CD14-positive monocyte (primary cell): ENCODE results near the gene NNAT. TPM values are rescaled to one million over a fixed set of nuclear protein-coding genes. Genes with fewer than 3 reads are reported as not detected.

Experiments
- DNase-seq, 3 donors: peaks; one replicate each; pipeline ENCODE4 v3.0.0-alpha.2; 2011 to 2022
- H2AFZ ChIP-seq: 2 replicates; pipeline ENCODE4 v1.6.0; 2012; ENCODE audit warnings: mild to moderate bottlenecking, low read depth, low read length, inconsistent platforms; ENCODE audit not compliant: insufficient read depth, poor library complexity, severe bottlenecking
- H3K27ac ChIP-seq, 2 donors: 1 replicate in 1 of 2; 2 replicates in 1 of 2; pipeline ENCODE4 v1.5.1; 2012 to 2013; ENCODE audit warnings: low read length in 2 of 2, control low read depth in 1 of 2, inconsistent platforms in 1 of 2, low read depth in 1 of 2, mild to moderate bottlenecking in 1 of 2
- H3K27me3 ChIP-seq, 2 donors: one replicate each; pipeline versions ENCODE4 v1.6.0 to v1.6.1; 2011 to 2013; ENCODE audit warnings: low read length in 2 of 2; ENCODE audit not compliant: control insufficient read depth in 2 of 2, insufficient read depth in 2 of 2
- H3K36me3 ChIP-seq, 2 donors: replicated peaks in 1 of 2; 1 replicate in 1 of 2; 2 replicates in 1 of 2; pipeline versions ENCODE4 v1.5.1 to v1.6.1; 2012 to 2013; ENCODE audit warnings: low read length in 2 of 2, control low read depth in 1 of 2, inconsistent platforms in 1 of 2, mild to moderate bottlenecking in 1 of 2; ENCODE audit not compliant: insufficient read depth in 2 of 2, control insufficient read depth in 1 of 2
- H3K4me1 ChIP-seq, 2 donors: 1 replicate in 1 of 2; 2 replicates in 1 of 2; pipeline versions ENCODE4 v1.5.1 to v1.6.1; 2012 to 2013; ENCODE audit warnings: low read length in 2 of 2, control low read depth in 1 of 2, inconsistent platforms in 1 of 2, mild to moderate bottlenecking in 1 of 2, moderate library complexity in 1 of 2; ENCODE audit not compliant: insufficient read depth in 2 of 2, control insufficient read depth in 1 of 2
- H3K4me2 ChIP-seq: replicated peaks from 2 replicates; pipeline ENCODE3; 2012; ENCODE audit warnings: low read length, moderate library complexity, mild to moderate bottlenecking; ENCODE audit not compliant: poor library complexity, severe bottlenecking; ENCODE audit errors: extremely low read depth
- H3K4me3 ChIP-seq, 3 experiments: fragments of 200-600 bp in 1 of 3; sonication (generic) in 1 of 3; replicated peaks in 1 of 3; 1 replicate in 2 of 3; 2 replicates in 1 of 3; pipeline ENCODE4 v1.5.1; 2011 to 2013; ENCODE audit warnings: low read length in 3 of 3, mild to moderate bottlenecking in 3 of 3, control low read depth in 2 of 3, low read depth in 2 of 3, inconsistent platforms in 1 of 3, moderate library complexity in 1 of 3
- H3K79me2 ChIP-seq: 2 replicates; pipeline ENCODE4 v1.6.0; 2012; ENCODE audit warnings: mild to moderate bottlenecking, control low read depth, inconsistent platforms, low read length, moderate library complexity; ENCODE audit not compliant: insufficient read depth
- H3K9ac ChIP-seq: 2 replicates; pipeline ENCODE4 v1.6.0; 2017; ENCODE audit warnings: low read length, mild to moderate bottlenecking; ENCODE audit not compliant: insufficient read depth, poor library complexity, severe bottlenecking
- H3K9me3 ChIP-seq, 2 donors: replicated peaks in 1 of 2; 1 replicate in 1 of 2; 2 replicates in 1 of 2; pipeline versions ENCODE4 v1.5.1 to v1.6.1; 2012 to 2013; ENCODE audit warnings: low read length in 2 of 2, control low read depth in 1 of 2; ENCODE audit not compliant: control insufficient read depth in 1 of 2, insufficient read depth in 1 of 2
- H4K20me1 ChIP-seq: 2 replicates; pipeline ENCODE4 v1.6.0; 2012; ENCODE audit warnings: mild to moderate bottlenecking, low read length, control low read depth, moderate library complexity; ENCODE audit not compliant: insufficient read depth
- H3K27ac Mint-ChIP-seq, 7 donors: one replicate each; pipeline ENCODE4 v1.8.0; 2020; ENCODE audit warnings: mild to moderate bottlenecking in 7 of 7, mixed read lengths in 7 of 7, moderate library complexity in 6 of 7, inconsistent platforms in 2 of 7
- H3K27me3 Mint-ChIP-seq, 3 donors: one replicate each; pipeline ENCODE4 v1.8.0; 2021 to 2022; ENCODE audit warnings: low read depth in 3 of 3, mild to moderate bottlenecking in 3 of 3, mixed read lengths in 3 of 3, moderate library complexity in 3 of 3, inconsistent platforms in 1 of 3
- H3K36me3 Mint-ChIP-seq, 2 donors: one replicate each; pipeline ENCODE4 v1.8.0; 2020; ENCODE audit warnings: mixed read lengths in 2 of 2, inconsistent platforms in 1 of 2, mild to moderate bottlenecking in 1 of 2
- H3K4me1 Mint-ChIP-seq: one replicate; pipeline ENCODE4 v1.8.0; 2020; ENCODE audit warnings: mild to moderate bottlenecking, mixed read lengths
- H3K4me3 Mint-ChIP-seq, 2 donors: one replicate each; pipeline ENCODE4 v1.8.0; 2020; ENCODE audit warnings: mild to moderate bottlenecking in 2 of 2, mixed read lengths in 2 of 2, moderate library complexity in 1 of 2
- H3K9me3 Mint-ChIP-seq, 7 donors: one replicate each; pipeline ENCODE4 v1.8.0; 2020 to 2022; ENCODE audit warnings: mixed read lengths in 7 of 7, mild to moderate bottlenecking in 6 of 7, moderate library complexity in 6 of 7, inconsistent platforms in 2 of 7
- WGBS: methylation state at CpG from one replicate; pipeline ENCODE4 v1.1.5; 2013; ENCODE audit warnings: missing lambda C conversion rate; ENCODE audit not compliant: insufficient coverage; 5-methylcytosine and 5-hydroxymethylcytosine counted together
- intact Hi-C, 2 donors: fragments of 100-400 bp; cut with micrococcal nuclease; formaldehyde crosslinking; loops; one replicate each; pipeline versions ENCODE4 v1.15.0 to v1.15.1; 2023
- polyA plus RNA-seq, 3 donors: library from polyadenylated mRNA; depleted of rRNA in 1 of 3; unstranded in 2 of 3; stranded (reverse) in 1 of 3; fragments of 300-500 nt in 2 of 3; fragments of >200 nt in 1 of 3; fragmentation: Illumina TruSeq in 2 of 3; gene quantifications; 1 replicate in 2 of 3; 2 replicates in 1 of 3; pipeline ENCODE4 v1.2.3, GENCODE V29; 2012 to 2021
- TF ChIP-seq, protein P1 (sequence below): fragments of 200-600 bp; IDR thresholded peaks from one replicate; pipeline ENCODE4 v1.8.0; 2022; ENCODE audit warnings: antibody characterized with exemption, mild to moderate bottlenecking

NNAT gene
- polyA plus RNA-seq, 3 donors = not detected

DNA sequence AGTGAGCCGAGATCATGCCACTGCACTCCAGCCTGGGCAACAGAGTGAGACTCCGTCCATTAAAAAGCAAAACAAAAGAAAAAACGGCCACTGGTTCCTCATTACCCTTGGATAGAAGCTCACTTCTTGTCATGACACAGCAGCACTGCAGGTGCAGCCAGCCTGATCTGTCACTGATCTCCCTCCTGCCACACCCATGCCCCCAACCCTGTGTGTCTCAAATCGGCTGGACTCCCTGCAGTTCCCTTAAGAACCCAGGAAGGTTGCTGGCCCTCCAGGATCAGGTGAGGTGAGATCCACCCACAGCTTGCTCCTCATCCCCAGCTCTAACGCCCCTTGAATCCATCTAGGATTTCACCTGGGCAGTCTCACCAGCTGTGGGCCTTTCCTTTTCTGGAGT is 26.3 kb upstream of the NNAT start:
- peaks cover 0 to 2% of the 10 kb centered on the region in 2 donors for H3K36me3 ChIP-seq
- WGBS = 90% methylated on average over 5 of the region's 5 CpGs
- Mint-ChIP-seq H3K4me1 (no peaks in the 10 kb centered on the region), H3K9me3 (peaks cover 0 to 3% (median 0%) of the 10 kb centered on the region in 7 donors), H3K4me3 (no peak overlapping the region), H3K36me3 (peaks cover 11 to 21% of the 10 kb centered on the region in 2 donors), H3K27ac (no peak overlapping the region), H3K27me3 (peaks cover 3 to 10% (median 8%) of the 10 kb centered on the region in 3 donors)
- TF ChIP-seq, protein P1, sequence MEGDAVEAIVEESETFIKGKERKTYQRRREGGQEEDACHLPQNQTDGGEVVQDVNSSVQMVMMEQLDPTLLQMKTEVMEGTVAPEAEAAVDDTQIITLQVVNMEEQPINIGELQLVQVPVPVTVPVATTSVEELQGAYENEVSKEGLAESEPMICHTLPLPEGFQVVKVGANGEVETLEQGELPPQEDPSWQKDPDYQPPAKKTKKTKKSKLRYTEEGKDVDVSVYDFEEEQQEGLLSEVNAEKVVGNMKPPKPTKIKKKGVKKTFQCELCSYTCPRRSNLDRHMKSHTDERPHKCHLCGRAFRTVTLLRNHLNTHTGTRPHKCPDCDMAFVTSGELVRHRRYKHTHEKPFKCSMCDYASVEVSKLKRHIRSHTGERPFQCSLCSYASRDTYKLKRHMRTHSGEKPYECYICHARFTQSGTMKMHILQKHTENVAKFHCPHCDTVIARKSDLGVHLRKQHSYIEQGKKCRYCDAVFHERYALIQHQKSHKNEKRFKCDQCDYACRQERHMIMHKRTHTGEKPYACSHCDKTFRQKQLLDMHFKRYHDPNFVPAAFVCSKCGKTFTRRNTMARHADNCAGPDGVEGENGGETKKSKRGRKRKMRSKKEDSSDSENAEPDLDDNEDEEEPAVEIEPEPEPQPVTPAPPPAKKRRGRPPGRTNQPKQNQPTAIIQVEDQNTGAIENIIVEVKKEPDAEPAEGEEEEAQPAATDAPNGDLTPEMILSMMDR = no peak
- no peaks in the 10 kb centered on the region for H3K79me2 ChIP-seq
- H3K9me3 ChIP-seq = no peaks in the 10 kb centered on the region
- H3K27me3 ChIP-seq = no peaks in the 10 kb centered on the region
- no peak overlapping the region for H3K4me3 ChIP-seq
- H4K20me1 ChIP-seq = no peaks in the 10 kb centered on the region
- no peak for DNase-seq
- no peak overlapping the region for H3K27ac ChIP-seq
- H2AFZ ChIP-seq = no peak overlapping the region
- H3K4me1 ChIP-seq = no peaks in the 10 kb centered on the region
- no peak overlapping the region for H3K9ac ChIP-seq
- H3K4me2 ChIP-seq = no peak overlapping the region
- intact Hi-C loops = no loop called here

DNA sequence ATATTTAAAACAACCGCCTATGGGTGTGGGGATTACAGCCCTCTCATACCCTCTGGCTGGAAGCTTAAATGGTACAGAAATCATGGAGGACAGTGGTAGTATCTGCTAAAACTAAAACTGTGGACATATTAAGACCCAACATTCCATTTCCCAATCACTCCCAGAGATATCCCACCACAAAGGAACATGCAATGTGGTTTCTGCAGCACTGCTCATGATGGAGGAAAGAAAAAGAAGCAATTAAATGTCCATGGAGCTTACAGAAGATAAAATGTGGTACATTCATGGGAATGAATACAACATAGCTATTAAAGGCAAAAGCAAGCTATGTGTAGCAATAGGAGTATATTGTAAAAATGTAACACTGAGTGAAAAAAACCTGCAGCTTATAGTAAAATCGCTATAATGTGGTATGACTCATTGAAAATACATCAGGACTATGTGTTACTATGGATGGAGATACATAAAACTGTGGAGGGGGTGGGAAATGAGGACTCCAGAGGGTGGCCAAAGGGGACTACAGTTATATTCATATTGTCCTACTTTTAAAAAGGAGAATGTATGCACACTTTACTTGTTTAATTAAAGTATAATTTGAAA is 22.9 kb upstream of the NNAT start:
- H3K4me3 Mint-ChIP-seq = no peak overlapping the region
- TF ChIP-seq, protein P1 = no peak
- Histone ChIP-seq H3K36me3 (peaks cover 0 to 2% of the 10 kb centered on the region in 2 donors), H3K4me3 (no peak overlapping the region), H3K9ac (no peak overlapping the region), H4K20me1 (peaks cover 9% of the 10 kb centered on the region), H3K27me3 (no peaks in the 10 kb centered on the region), H3K4me1 (no peaks in the 10 kb centered on the region), H3K9me3 (no peaks in the 10 kb centered on the region), H2AFZ (no peak overlapping the region), H3K79me2 (no peaks in the 10 kb centered on the region), H3K27ac (no peak overlapping the region), H3K4me2 (no peak overlapping the region)
- H3K27me3 Mint-ChIP-seq = peaks cover under 1 to 2% (median 2%) of the 10 kb centered on the region in 3 donors
- H3K9me3 Mint-ChIP-seq = peaks cover 0 to 1% (median 0%) of the 10 kb centered on the region in 7 donors
- intact Hi-C loops = no loop called here
- no peak overlapping the region for H3K27ac Mint-ChIP-seq
- no peak for DNase-seq
- WGBS = 78% methylated on average over 1 of the region's 2 CpGs
- no peaks in the 10 kb centered on the region for H3K4me1 Mint-ChIP-seq
- peaks cover 15 to 16% of the 10 kb centered on the region in 2 donors for H3K36me3 Mint-ChIP-seq
